Neural cell (in vitro differentiated cells): ENCODE results near the gene SUGCT. TPM values are rescaled to one million over a fixed set of nuclear protein-coding genes. Genes with fewer than 3 reads are reported as not detected.

Experiments
- H2AFZ ChIP-seq: fragments of 200-600, 300-800 bp; sonication (generic), shearing (Covaris generic); 2 replicates; pipeline ENCODE4 v1.6.0; 2014; ENCODE audit warnings: low read depth, mild to moderate bottlenecking, antibody characterized with exemption, low read length, moderate library complexity
- H3F3A ChIP-seq: fragments of 200-600 bp; shearing (Covaris generic); 2 replicates; pipeline ENCODE4 v1.6.1; 2016; ENCODE audit warnings: mild to moderate bottlenecking, moderate library complexity, mixed read lengths, antibody characterized with exemption, low read length; ENCODE audit not compliant: insufficient read depth, poor library complexity, severe bottlenecking
- H3K27ac ChIP-seq: fragments of 200-600, 300-800 bp; sonication (generic), shearing (Covaris generic); 2 replicates; pipeline ENCODE4 v1.5.1; 2014; ENCODE audit warnings: mild to moderate bottlenecking, low read length, moderate library complexity
- H3K27me3 ChIP-seq: fragments of 300-800, 200-600 bp; sonication (generic), shearing (Covaris generic); 2 replicates; pipeline ENCODE4 v1.6.0; 2014; ENCODE audit warnings: mild to moderate bottlenecking, low read depth, low read length, moderate library complexity; ENCODE audit not compliant: insufficient read depth
- H3K36me3 ChIP-seq: fragments of 300-800, 200-600 bp; sonication (generic), shearing (Covaris generic); 2 replicates; pipeline ENCODE4 v1.5.1; 2014; ENCODE audit warnings: mild to moderate bottlenecking, antibody characterized with exemption, low read length, moderate library complexity; ENCODE audit not compliant: insufficient read depth
- H3K4me2 ChIP-seq: fragments of 300-800, 200-600 bp; sonication (generic), shearing (Covaris generic); 2 replicates; pipeline ENCODE4 v1.6.0; 2014; ENCODE audit warnings: mild to moderate bottlenecking, low read length
- H3K4me3 ChIP-seq: fragments of 300-800, 200-600 bp; sonication (generic), shearing (Covaris generic); 2 replicates; pipeline ENCODE4 v1.5.1; 2014; ENCODE audit warnings: mild to moderate bottlenecking, low read length, moderate library complexity
- H3K79me2 ChIP-seq: fragments of 200-600 bp; shearing (Covaris generic); replicated peaks from 2 replicates; pipeline ENCODE4 v1.6.0; 2014; ENCODE audit warnings: mild to moderate bottlenecking, low read length, moderate library complexity; ENCODE audit not compliant: insufficient read depth
- H3K9ac ChIP-seq: fragments of 300-800, 200-600 bp; sonication (generic), shearing (Covaris generic); 2 replicates; pipeline ENCODE4 v1.6.1; 2016; ENCODE audit warnings: mild to moderate bottlenecking, low read length, mixed read lengths
- H3K9me2 ChIP-seq: fragments of 200-600 bp; shearing (Covaris generic); 2 replicates; pipeline ENCODE4 v1.6.1; 2016; ENCODE audit warnings: mild to moderate bottlenecking, low read length, mixed read lengths; ENCODE audit not compliant: insufficient read depth
- H3K9me3 ChIP-seq: fragments of 200-600, 300-800 bp; sonication (generic), shearing (Covaris generic); 2 replicates; pipeline ENCODE4 v1.6.1; 2016; ENCODE audit warnings: mild to moderate bottlenecking, mixed run types, low read length, moderate library complexity, mixed read lengths
- H4K20me1 ChIP-seq: fragments of 200-600 bp; shearing (Covaris generic); 2 replicates; pipeline ENCODE4 v1.6.1; 2016; ENCODE audit warnings: mild to moderate bottlenecking, mixed run types; ENCODE audit not compliant: insufficient read depth
- CTCF ChIP-seq: fragments of 450-650 bp; IDR thresholded peaks from 2 replicates; pipeline ENCODE4 v1.5.1; 2014; ENCODE audit warnings: antibody characterized with exemption, mild to moderate bottlenecking, moderate library complexity; ENCODE audit not compliant: poor library complexity, severe bottlenecking
- EP300 ChIP-seq: fragments of 450-650 bp; conservative IDR thresholded peaks from 2 replicates; pipeline ENCODE4 v1.6.1; 2014; ENCODE audit warnings: antibody characterized with exemption, mild to moderate bottlenecking, moderate library complexity; ENCODE audit not compliant: poor library complexity, severe bottlenecking
- EZH2 ChIP-seq: fragments of 200-600, 300-800 bp; shearing (Covaris generic), sonication (generic); IDR thresholded peaks from 2 replicates; pipeline ENCODE4 v1.6.1; 2014; ENCODE audit warnings: antibody characterized with exemption, low read length, borderline replicate concordance, mild to moderate bottlenecking; ENCODE audit not compliant: insufficient read depth, poor library complexity, severe bottlenecking
- MXI1 ChIP-seq: fragments of 450-650 bp; conservative IDR thresholded peaks from 2 replicates; pipeline ENCODE4 v1.6.1; 2014; ENCODE audit warnings: antibody characterized with exemption, mild to moderate bottlenecking; ENCODE audit not compliant: poor library complexity, severe bottlenecking
- POLR2AphosphoS5 ChIP-seq: IDR thresholded peaks from 2 replicates; pipeline ENCODE4 v1.6.1; 2012
- RAD21 ChIP-seq: fragments of 450-650 bp; conservative IDR thresholded peaks from 2 replicates; pipeline ENCODE4 v1.6.1; 2014; ENCODE audit warnings: antibody characterized with exemption, mild to moderate bottlenecking, moderate library complexity
- REST ChIP-seq: IDR thresholded peaks from 2 replicates; pipeline ENCODE4 v1.6.1; 2012; ENCODE audit warnings: borderline replicate concordance
- SMC3 ChIP-seq: fragments of 450-650 bp; conservative IDR thresholded peaks from 2 replicates; pipeline ENCODE4 v1.6.1; 2014; ENCODE audit warnings: antibody characterized with exemption, mild to moderate bottlenecking, moderate library complexity; ENCODE audit not compliant: poor library complexity
- TAF1 ChIP-seq: IDR thresholded peaks from 2 replicates; pipeline ENCODE4 v1.6.1; 2012; ENCODE audit warnings: low read depth
- polyA plus RNA-seq: library from polyadenylated mRNA; depleted of rRNA; stranded (reverse); fragments of >200 nt; gene quantifications from 2 replicates; pipeline ENCODE4 v1.2.3, GENCODE V29; 2014

The SUGCT gene
- polyA plus RNA-seq, 1 donor from 2014 or later, result not detected

- Histone ChIP-seq H3K27me3 (no peaks in the 10 kb centered on the region), H3K27ac (no peak overlapping the region), H3K79me2 (no peaks in the 10 kb centered on the region), H3K9me3 (no peaks in the 10 kb centered on the region), H3K36me3 (peaks cover 17% of the 10 kb centered on the region), H3K9me2 (no peaks in the 10 kb centered on the region), H2AFZ (no peak overlapping the region), H3K9ac (no peak overlapping the region), H3K4me3 (no peak overlapping the region), H4K20me1 (no peaks in the 10 kb centered on the region), H3F3A (no peaks in the 10 kb centered on the region), H3K4me2 (no peak overlapping the region)
- no peak for TF ChIP-seq MXI1
- TF ChIP-seq REST, result no peak
- TF ChIP-seq SMC3, result no peak
- TF ChIP-seq TAF1, result no peak
- TF ChIP-seq CTCF, result no peak
- no peak for TF ChIP-seq RAD21
- TF ChIP-seq EP300, result no peak
- no peak for TF ChIP-seq POLR2AphosphoS5
- no peak for TF ChIP-seq EZH2
Observed at GRCh38 chr7:40093631-40094350, 41.0 kb upstream of the SUGCT start.

DNA sequence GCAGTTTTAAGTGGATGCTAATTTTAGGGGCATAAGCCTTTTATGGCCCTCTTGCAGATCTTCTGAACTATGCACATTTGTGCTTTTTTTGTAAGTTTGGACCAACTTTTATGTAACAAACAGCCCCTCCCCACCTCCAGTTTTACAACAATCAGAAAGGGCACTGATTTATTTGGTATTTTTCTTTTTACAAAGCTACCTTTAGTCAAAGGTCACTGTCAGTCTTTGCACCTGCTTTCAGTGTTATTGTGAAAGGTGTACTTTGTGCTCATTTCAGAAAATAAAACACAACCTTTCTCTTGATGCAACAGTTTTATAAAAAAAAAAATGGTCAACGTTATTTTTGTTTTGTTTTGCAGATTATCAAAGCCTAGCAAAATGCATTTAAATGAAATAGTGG, 39.6 kb upstream of the SUGCT start:
- Histone ChIP-seq H3K79me2 (no peaks in the 10 kb centered on the region), H3K27me3 (no peaks in the 10 kb centered on the region), H3K4me3 (no peak overlapping the region), H3K9ac (no peak overlapping the region), H3K9me3 (no peaks in the 10 kb centered on the region), H4K20me1 (no peaks in the 10 kb centered on the region), H3K36me3 (peaks cover 11% of the 10 kb centered on the region), H3K4me2 (no peak overlapping the region), H3K9me2 (no peaks in the 10 kb centered on the region), H2AFZ (no peak overlapping the region), H3F3A (no peaks in the 10 kb centered on the region), H3K27ac (no peak overlapping the region)
- TF ChIP-seq MXI1, result no peak
- no peak for TF ChIP-seq SMC3
- no peak for TF ChIP-seq EP300
- TF ChIP-seq TAF1, result no peak
- no peak for TF ChIP-seq RAD21
- TF ChIP-seq POLR2AphosphoS5, result no peak
- no peak for TF ChIP-seq CTCF
- TF ChIP-seq REST, result no peak
- TF ChIP-seq EZH2, result no peak
